ENCODE data around the gene TTC28. TPM values are rescaled to one million over a fixed set of nuclear protein-coding genes. Genes with fewer than 3 reads are reported as not detected.

TTC28 gene
- total RNA-seq, 1 donor from 2014 or later, result 79.5 TPM

- DNase-seq (ENCODE audit: low spot score in 2 of 2) (no peak), FAIRE-seq (no peak)
These were observed 261.6 kb downstream of the TTC28 start for GRCh38 chr22:28418008-28418407.

- DNase-seq (ENCODE audit: low spot score in 2 of 2), result no peak
- no peak for FAIRE-seq
These were observed 262.2 kb downstream of the TTC28 start for GRCh38 chr22:28417431-28417830.

- FAIRE-seq (no peak), DNase-seq (ENCODE audit: low spot score in 2 of 2) (no peak)
These were observed 264.7 kb downstream of the TTC28 start for GRCh38 chr22:28414913-28415312.

- DNase-seq (ENCODE audit: low spot score in 2 of 2), result no peak
- no peak for FAIRE-seq
These were observed 265.8 kb downstream of the TTC28 start for GRCh38 chr22:28413612-28414399.

GRCh38 chr22:28412109-28412508 lies 267.5 kb downstream of the TTC28 start:
- no peak for FAIRE-seq
- DNase-seq (ENCODE audit: low spot score in 2 of 2), result no peak

- no peak for FAIRE-seq
- no peak for DNase-seq (ENCODE audit: low spot score in 2 of 2)
These were observed 268.5 kb downstream of the TTC28 start for GRCh38 chr22:28411125-28411524.

- FAIRE-seq, result no peak
- DNase-seq (ENCODE audit: low spot score in 2 of 2), result peak in 1 of 2 donors; percentile 27
These were observed 269.4 kb downstream of the TTC28 start for GRCh38 chr22:28410050-28410816.

GRCh38 chr22:28408709-28409108 lies 270.9 kb downstream of the TTC28 start:
- DNase-seq (ENCODE audit: low spot score in 2 of 2) (no peak), FAIRE-seq (no peak)

GRCh38 chr22:28407645-28408044 lies 272.0 kb downstream of the TTC28 start:
- DNase-seq (ENCODE audit: low spot score in 2 of 2) (no peak), FAIRE-seq (no peak)

- DNase-seq (ENCODE audit: low spot score in 2 of 2) (no peak), FAIRE-seq (no peak)
These were observed 273.4 kb downstream of the TTC28 start for GRCh38 chr22:28406246-28406645.

GRCh38 chr22:28405588-28405987 lies 274.1 kb downstream of the TTC28 start:
- DNase-seq (ENCODE audit: low spot score in 2 of 2) (no peak), FAIRE-seq (no peak)

GRCh38 chr22:28402539-28402938 lies 277.1 kb downstream of the TTC28 start:
- FAIRE-seq, result no peak
- DNase-seq (ENCODE audit: low spot score in 2 of 2), result no peak

- DNase-seq (ENCODE audit: low spot score in 2 of 2), result no peak
- FAIRE-seq, result no peak
These were observed 277.6 kb downstream of the TTC28 start for GRCh38 chr22:28402060-28402459.

GRCh38 chr22:28398981-28399380 lies 280.7 kb downstream of the TTC28 start:
- FAIRE-seq (no peak), DNase-seq (ENCODE audit: low spot score in 2 of 2) (no peak)

GRCh38 chr22:28398355-28398754 lies 281.3 kb downstream of the TTC28 start:
- no peak for FAIRE-seq

GRCh38 chr22:28397306-28397705 lies 282.3 kb downstream of the TTC28 start:
- no peak for DNase-seq (ENCODE audit: low spot score in 2 of 2)
- FAIRE-seq, result no peak

More at GRCh38 chr22:28398355-28398754, 281.3 kb downstream of the TTC28 start:
- DNase-seq (ENCODE audit: low spot score in 2 of 2), result no peak

- no peak for FAIRE-seq
- DNase-seq (ENCODE audit: low spot score in 2 of 2), result no peak
These were observed 283.5 kb downstream of the TTC28 start for GRCh38 chr22:28395920-28396753.

GRCh38 chr22:28395520-28395919 lies 284.1 kb downstream of the TTC28 start:
- no peak for FAIRE-seq
- no peak for DNase-seq (ENCODE audit: low spot score in 2 of 2)

- FAIRE-seq (no peak), DNase-seq (ENCODE audit: low spot score in 2 of 2) (peak in 1 of 2 donors; percentile 20)
These were observed 285.0 kb downstream of the TTC28 start for GRCh38 chr22:28394513-28395110.

GRCh38 chr22:28381429-28382167 lies 298.0 kb downstream of the TTC28 start:
- FAIRE-seq (no peak), DNase-seq (ENCODE audit: low spot score in 2 of 2) (no peak)
